Liver (tissue), 9 donors: Measurements from ENCODE around the gene IGF2R. TPM values are rescaled to one million over a fixed set of nuclear protein-coding genes. Genes with fewer than 3 reads are reported as not detected.

ENCODE experiments used
- DNase-seq: peaks from one replicate; pipeline ENCODE4 v3.0.0-alpha.2; 2017; ENCODE audit warnings: low spot score
- H3K27ac ChIP-seq, 2 donors: one replicate each; pipeline ENCODE4 v1.7.0; 2013; ENCODE audit warnings: inconsistent platforms in 2 of 2, low read length in 2 of 2, control low read depth in 1 of 2, low read depth in 1 of 2, mild to moderate bottlenecking in 1 of 2
- H3K27me3 ChIP-seq, 4 donors: one replicate each; pipeline versions ENCODE4 v1.6.1 to v1.7.0; 2013; ENCODE audit warnings: low read length in 3 of 4, inconsistent platforms in 1 of 4, mild to moderate bottlenecking in 1 of 4, moderate library complexity in 1 of 4; ENCODE audit not compliant: control insufficient read depth in 4 of 4, insufficient read depth in 4 of 4
- H3K36me3 ChIP-seq, 4 donors: one replicate each; pipeline versions ENCODE4 v1.6.1 to v1.7.0; 2013; ENCODE audit warnings: low read length in 3 of 4, mild to moderate bottlenecking in 3 of 4, low read depth in 1 of 4, moderate library complexity in 1 of 4; ENCODE audit not compliant: control insufficient read depth in 4 of 4, insufficient read depth in 3 of 4
- H3K4me1 ChIP-seq, 4 donors: one replicate each; pipeline versions ENCODE4 v1.6.1 to v1.7.0; 2013; ENCODE audit warnings: low read length in 3 of 4, mild to moderate bottlenecking in 3 of 4, moderate library complexity in 1 of 4; ENCODE audit not compliant: control insufficient read depth in 4 of 4, insufficient read depth in 4 of 4
- H3K4me3 ChIP-seq, 3 donors: one replicate each; pipeline versions ENCODE4 v1.6.1 to v1.7.0; 2013; ENCODE audit warnings: low read length in 3 of 3, control low read depth in 1 of 3, low read depth in 1 of 3, mild to moderate bottlenecking in 1 of 3
- H3K9ac ChIP-seq, 2 donors: one replicate each; pipeline ENCODE4 v1.7.0; 2013; ENCODE audit warnings: low read length in 2 of 2, mild to moderate bottlenecking in 2 of 2, moderate library complexity in 2 of 2, control low read depth in 1 of 2, low read depth in 1 of 2
- H3K9me3 ChIP-seq, 4 donors: one replicate each; pipeline versions ENCODE4 v1.6.1 to v1.7.0; 2013; ENCODE audit warnings: low read length in 3 of 4; ENCODE audit not compliant: control insufficient read depth in 4 of 4
- ATF3 ChIP-seq: IDR thresholded peaks from 2 replicates; pipeline ENCODE4 v1.6.1; 2016; ENCODE audit warnings: antibody characterized with exemption
- CTCF ChIP-seq: fragments of 150-350 bp; IDR thresholded peaks from 2 replicates; pipeline ENCODE4 v1.5.1; 2017; ENCODE audit warnings: improper control_type of control experiment, low read depth, low read length; ENCODE audit not compliant: missing input control
- EGR1 ChIP-seq, 2 donors: IDR thresholded peaks; 2 replicates each; pipeline ENCODE4 v1.6.1; 2016 to 2018; ENCODE audit warnings: antibody characterized with exemption in 2 of 2, low read depth in 2 of 2
- FOXA2 ChIP-seq: IDR thresholded peaks from 2 replicates; pipeline ENCODE4 v1.6.1; 2016; ENCODE audit warnings: antibody characterized with exemption
- GABPA ChIP-seq, 2 donors: IDR thresholded peaks in 1 of 2; conservative IDR thresholded peaks in 1 of 2; 2 replicates each; pipeline ENCODE4 v1.6.1; 2016; ENCODE audit warnings: antibody characterized with exemption in 2 of 2, mild to moderate bottlenecking in 1 of 2, moderate library complexity in 1 of 2
- HNF4G ChIP-seq: IDR thresholded peaks from 2 replicates; pipeline ENCODE4 v1.6.1; 2016; ENCODE audit warnings: antibody characterized with exemption
- JUND ChIP-seq, 2 donors: IDR thresholded peaks; 2 replicates each; pipeline ENCODE4 v1.6.1; 2016; ENCODE audit warnings: antibody characterized with exemption in 2 of 2
- MAX ChIP-seq: IDR thresholded peaks from 2 replicates; pipeline ENCODE4 v1.6.1; 2016; ENCODE audit warnings: antibody characterized with exemption
- NR2F2 ChIP-seq: IDR thresholded peaks from 2 replicates; pipeline ENCODE4 v1.6.1; 2016; ENCODE audit warnings: antibody characterized with exemption
- RAD21 ChIP-seq, 2 donors: IDR thresholded peaks; 2 replicates each; pipeline ENCODE4 v1.6.1; 2016; ENCODE audit warnings: antibody characterized with exemption in 2 of 2, mild to moderate bottlenecking in 2 of 2
- REST ChIP-seq: IDR thresholded peaks from 2 replicates; pipeline ENCODE4 v1.6.1; 2016; ENCODE audit warnings: antibody characterized with exemption, mild to moderate bottlenecking
- RXRA ChIP-seq, 2 donors: IDR thresholded peaks; 2 replicates each; pipeline ENCODE4 v1.6.1; 2017 to 2018; ENCODE audit warnings: antibody characterized with exemption in 2 of 2, mild to moderate bottlenecking in 1 of 2
- TAF1 ChIP-seq: conservative IDR thresholded peaks from 2 replicates; pipeline ENCODE4 v1.6.1; 2016; ENCODE audit warnings: antibody characterized with exemption, mild to moderate bottlenecking
- YY1 ChIP-seq: IDR thresholded peaks from 2 replicates; pipeline ENCODE4 v1.6.1; 2016; ENCODE audit warnings: antibody characterized with exemption, mild to moderate bottlenecking
- ZBTB33 ChIP-seq: IDR thresholded peaks from 2 replicates; pipeline ENCODE4 v1.6.1; 2016; ENCODE audit warnings: antibody characterized with exemption
- WGBS: extraction: QIAGEN DNeasy Blood & Tissue Kit; methylation state at CpG from one replicate; pipeline ENCODE4 v1.1.7; 2013; 5-methylcytosine and 5-hydroxymethylcytosine counted together
- polyA plus RNA-seq, 2 donors: library from polyadenylated mRNA; stranded (reverse) in 1 of 2; unstranded in 1 of 2; fragments of 200-250 nt in 1 of 2; fragments of >200 nt in 1 of 2; fragmentation: Nextera tagmentation in 1 of 2; extraction: Ambion mirVana in 1 of 2; gene quantifications; one replicate each; pipeline versions ENCODE4 v1.2.1 to v1.2.3, GENCODE V29; 2013 to 2015
- total RNA-seq, 2 donors: library from RNA; depleted of rRNA; stranded (reverse); fragments of >200 nt; gene quantifications; one replicate each; pipeline ENCODE4 v1.2.3, GENCODE V29; 2014
- donor health status: healthy.
- donor health status: healthy.
- donor health status: healthy.
- donor health status: healthy.
- donor health status: healthy.

IGF2R gene
- total and polyA plus RNA-seq, 4 donors = 16.6 to 84.9 (median 45.7) TPM

- no peak for DNase-seq
- H3K4me3 ChIP-seq = no peak overlapping the region
- no peak for TF ChIP-seq YY1
- TF ChIP-seq RXRA (IDR thresholded peaks at IDR 0.05) = no peak
- TF ChIP-seq JUND (IDR thresholded peaks at IDR 0.05) = no peak
- no peak for TF ChIP-seq RAD21 (IDR thresholded peaks at IDR 0.05)
- no peak for TF ChIP-seq MAX
- no peak for TF ChIP-seq GABPA (IDR thresholded peaks at IDR 0.05 in 1 of 2, conservative IDR thresholded peaks at IDR 0.05 in 1 of 2)
- TF ChIP-seq REST = no peak
- no peak for TF ChIP-seq ATF3
- no peak for TF ChIP-seq HNF4G
- no peak for TF ChIP-seq EGR1 (IDR thresholded peaks at IDR 0.05; ENCODE audit: low read depth in 2 of 2)
- TF ChIP-seq FOXA2 = no peak
- no peak for TF ChIP-seq NR2F2
- TF ChIP-seq CTCF = no peak
- no peak for TF ChIP-seq TAF1
- no peak for TF ChIP-seq ZBTB33
- no peak overlapping the region for H3K9ac ChIP-seq
- H3K4me1 ChIP-seq = peaks cover 8 to 51% (median 26%) of the 10 kb centered on the region in 4 donors
- no peaks in the 10 kb centered on the region for H3K36me3 ChIP-seq
- no peaks in the 10 kb centered on the region for H3K9me3 ChIP-seq
- 93% methylated on average over 8 of the region's 8 CpGs for WGBS
- H3K27ac ChIP-seq = no peak overlapping the region
- H3K27me3 ChIP-seq = no peaks in the 10 kb centered on the region
These were observed 9.0 kb downstream of the IGF2R start for GRCh38 chr6:159977904-159978268.
